Measurements from ENCODE around the gene F11R. TPM values are rescaled to one million over a fixed set of nuclear protein-coding genes. Genes with fewer than 3 reads are reported as not detected.

F11R gene
- total and polyA plus RNA-seq, 2 experiments from 2014 or later: 0.53 to 0.76 TPM

GRCh38 chr1:161048949-161049722, 28.2 kb upstream of the F11R start:
- TF ChIP-seq EZH2 (IDR thresholded peaks at IDR 0.05; ENCODE audit: insufficient read depth, poor library complexity, severe bottlenecking) (no peak), EZH2phosphoT487 (IDR thresholded peaks at IDR 0.05; ENCODE audit: insufficient read depth, low read depth) (no peak)
- Histone ChIP-seq H3K27me3 (replicated peaks; ENCODE audit: insufficient read depth) (no peaks in the 10 kb centered on the region), H3K4me2 (ENCODE audit: unreplicated experiment) (no peak overlapping the region), H3F3A (ENCODE audit: insufficient read depth) (peaks cover 16% of the 10 kb centered on the region; the same call in 1 of the 2 replicates), H3K27ac (no peak overlapping the region), H2AFZ (no peak overlapping the region), H3K9me2 (ENCODE audit: insufficient read depth) (no peaks in the 10 kb centered on the region), H3K36me3 (ENCODE audit: low read depth) (no peaks in the 10 kb centered on the region), H4K20me1 (ENCODE audit: insufficient read depth) (no peaks in the 10 kb centered on the region), H3K4me1 (ENCODE audit: insufficient read depth) (peaks cover 9% of the 10 kb centered on the region), H3K79me2 (ENCODE audit: insufficient read depth) (peaks cover 10% of the 10 kb centered on the region), H3K4me3 (no peak overlapping the region), H3K9me3 (ENCODE audit: low read depth) (no peaks in the 10 kb centered on the region), H3K9ac (no peak overlapping the region)
- WGBS, 2 experiments (ENCODE audit: low coverage in 1 of 2, low lambda C conversion rate in 2 of 2, missing lambda C conversion rate in 2 of 2): 89% methylated on average over 5 of the region's 5 CpGs
- DNase-seq: no peak
- in situ Hi-C loops (cut with MboI): loop anchor here (5.0 kb wide), 1 partner anchor 48 kb away; the partner anchor contains the start of gene KLHDC9

GRCh38 chr1:161047436-161048420, 26.8 kb upstream of the F11R start:
- no peak overlapping the region for H3K9ac ChIP-seq
- no peaks in the 10 kb centered on the region for H3K9me2 ChIP-seq (ENCODE audit: insufficient read depth)
- H3K4me2 ChIP-seq (ENCODE audit: unreplicated experiment): no peak overlapping the region
- H4K20me1 ChIP-seq (ENCODE audit: insufficient read depth): no peaks in the 10 kb centered on the region
- WGBS, 2 experiments (ENCODE audit: low coverage in 1 of 2, low lambda C conversion rate in 2 of 2, missing lambda C conversion rate in 2 of 2): 79 to 89% methylated on average over 14 to 18 of the region's 18 CpGs
- no peak overlapping the region for H3K4me3 ChIP-seq
- no peaks in the 10 kb centered on the region for H3K9me3 ChIP-seq (ENCODE audit: low read depth)
- TF ChIP-seq EZH2 (IDR thresholded peaks at IDR 0.05; ENCODE audit: insufficient read depth, poor library complexity, severe bottlenecking) (no peak), EZH2phosphoT487 (IDR thresholded peaks at IDR 0.05; ENCODE audit: insufficient read depth, low read depth) (no peak)
- peaks cover 16% of the 10 kb centered on the region; the same call in 1 of the 2 replicates for H3F3A ChIP-seq (ENCODE audit: insufficient read depth)
- H3K27ac ChIP-seq: no peak overlapping the region
- no peak overlapping the region for H2AFZ ChIP-seq
- peaks cover 12% of the 10 kb centered on the region for H3K4me1 ChIP-seq (ENCODE audit: insufficient read depth)
- no peaks in the 10 kb centered on the region for H3K27me3 ChIP-seq (replicated peaks; ENCODE audit: insufficient read depth)
- DNase-seq: no peak
- H3K79me2 ChIP-seq (ENCODE audit: insufficient read depth): peaks cover 24% of the 10 kb centered on the region
- in situ Hi-C loops (cut with MboI): loop anchor here (5.0 kb wide), 1 partner anchor 50 kb away; the partner anchor contains the start of gene KLHDC9
- H3K36me3 ChIP-seq (ENCODE audit: low read depth): no peaks in the 10 kb centered on the region

DNA sequence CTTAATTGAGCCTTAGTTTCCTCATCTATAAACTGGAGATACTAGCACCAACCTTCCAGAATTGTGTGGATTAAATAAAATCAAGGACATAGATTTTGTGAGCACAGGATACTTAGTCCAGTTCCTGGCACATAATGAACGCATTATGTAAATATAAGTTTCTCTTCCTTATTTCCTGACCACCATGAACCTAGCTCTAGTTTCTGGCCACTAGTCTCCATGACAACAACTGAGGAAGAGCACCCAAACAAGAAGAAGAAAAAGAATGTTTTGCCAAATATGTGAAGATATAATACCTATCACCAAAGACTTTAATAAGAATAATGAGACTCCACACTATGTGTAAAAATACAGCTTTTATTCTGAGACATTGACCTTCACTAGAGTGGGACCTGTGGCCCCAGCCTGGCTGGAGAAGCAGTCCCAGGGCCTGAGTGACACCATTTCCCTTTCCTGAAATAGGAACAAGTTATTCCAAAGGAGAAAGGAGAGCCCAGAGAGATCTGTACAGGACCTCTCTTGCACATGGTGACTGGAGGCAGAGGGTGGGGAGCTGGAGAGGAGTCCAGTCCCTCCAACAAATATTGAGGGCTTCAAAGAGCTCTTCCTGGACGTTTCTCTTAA, 25.8 kb upstream of the F11R start:
- WGBS, 2 experiments (ENCODE audit: low coverage in 1 of 2, low lambda C conversion rate in 2 of 2, missing lambda C conversion rate in 2 of 2): 36 to 49% methylated on average over 2 of the region's 2 CpGs

More for the DNA sequence above, 25.8 kb upstream of the F11R start:
- Histone ChIP-seq H3K9me2 (ENCODE audit: insufficient read depth) (no peaks in the 10 kb centered on the region), H2AFZ (peak overlapping the region; percentile 91), H4K20me1 (ENCODE audit: insufficient read depth) (no peaks in the 10 kb centered on the region), H3K4me3 (peak overlapping the region; percentile 91), H3K79me2 (ENCODE audit: insufficient read depth) (peaks cover 34% of the 10 kb centered on the region), H3F3A (ENCODE audit: insufficient read depth) (peaks cover 16% of the 10 kb centered on the region; the same call in 1 of the 2 replicates), H3K9me3 (ENCODE audit: low read depth) (no peaks in the 10 kb centered on the region), H3K36me3 (ENCODE audit: low read depth) (no peaks in the 10 kb centered on the region), H3K4me1 (ENCODE audit: insufficient read depth) (peaks cover 12% of the 10 kb centered on the region), H3K4me2 (ENCODE audit: unreplicated experiment) (peak overlapping the region; percentile 83), H3K27ac (peak overlapping the region; percentile 93), H3K27me3 (replicated peaks; ENCODE audit: insufficient read depth) (no peaks in the 10 kb centered on the region), H3K9ac (peak overlapping the region; percentile 92)
- TF ChIP-seq EZH2 (IDR thresholded peaks at IDR 0.05; ENCODE audit: insufficient read depth, poor library complexity, severe bottlenecking): no peak
- TF ChIP-seq EZH2phosphoT487 (IDR thresholded peaks at IDR 0.05; ENCODE audit: insufficient read depth, low read depth): no peak
- no peak for DNase-seq
- in situ Hi-C loops (cut with MboI): loop anchor here (5.0 kb wide), 1 partner anchor 51 kb away; the partner anchor contains the start of gene KLHDC9
